ENCODE measurements around the gene ULK1.

ULK1 gene

DNA sequence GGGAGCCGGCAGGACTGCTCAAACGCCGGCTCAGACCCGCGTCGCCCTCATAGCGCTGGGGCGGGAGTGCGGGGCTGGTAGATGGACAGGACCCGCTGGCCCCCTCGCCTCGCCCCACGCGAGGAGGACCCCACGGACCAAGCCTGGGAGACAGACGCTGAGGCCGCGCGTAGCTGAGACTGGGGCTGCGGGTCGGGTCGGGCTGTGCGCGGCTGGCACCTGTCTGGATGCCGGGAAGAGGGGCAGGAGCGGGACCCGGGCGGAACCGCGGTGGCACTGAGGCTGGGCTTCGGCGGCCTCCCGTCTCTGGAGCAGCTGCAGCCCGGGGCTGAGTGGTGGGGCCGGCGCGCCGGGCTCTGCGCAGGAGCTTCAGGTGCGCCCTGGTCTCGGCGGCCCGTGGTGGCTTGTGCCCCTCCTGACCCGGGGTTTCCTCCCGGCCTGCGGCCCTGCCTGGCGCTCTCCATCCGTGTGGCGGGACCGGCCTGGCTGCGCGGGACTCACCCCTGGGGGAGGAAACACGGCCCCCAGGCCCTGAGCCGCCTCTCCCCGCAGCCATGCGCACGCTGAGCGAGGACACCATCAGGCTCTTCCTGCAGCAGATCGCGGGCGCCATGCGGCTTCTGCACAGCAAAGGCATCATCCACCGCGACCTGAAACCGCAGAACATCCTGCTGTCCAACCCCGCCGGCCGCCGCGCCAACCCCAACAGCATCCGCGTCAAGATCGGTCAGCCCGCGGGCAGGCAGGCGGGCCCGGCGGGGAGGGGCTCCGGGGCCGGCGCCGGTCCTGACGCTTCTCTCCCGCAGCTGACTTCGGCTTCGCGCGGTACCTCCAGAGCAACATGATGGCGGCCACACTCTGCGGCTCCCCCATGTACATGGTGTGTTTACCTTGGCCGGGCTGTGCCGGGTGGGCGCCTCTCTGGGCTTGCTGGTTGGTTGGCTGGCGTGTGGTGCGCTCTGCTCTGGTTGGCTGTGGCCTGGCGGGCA, 14.0 kb downstream of the ULK1 start:
- no peak for DNase-seq

DNA sequence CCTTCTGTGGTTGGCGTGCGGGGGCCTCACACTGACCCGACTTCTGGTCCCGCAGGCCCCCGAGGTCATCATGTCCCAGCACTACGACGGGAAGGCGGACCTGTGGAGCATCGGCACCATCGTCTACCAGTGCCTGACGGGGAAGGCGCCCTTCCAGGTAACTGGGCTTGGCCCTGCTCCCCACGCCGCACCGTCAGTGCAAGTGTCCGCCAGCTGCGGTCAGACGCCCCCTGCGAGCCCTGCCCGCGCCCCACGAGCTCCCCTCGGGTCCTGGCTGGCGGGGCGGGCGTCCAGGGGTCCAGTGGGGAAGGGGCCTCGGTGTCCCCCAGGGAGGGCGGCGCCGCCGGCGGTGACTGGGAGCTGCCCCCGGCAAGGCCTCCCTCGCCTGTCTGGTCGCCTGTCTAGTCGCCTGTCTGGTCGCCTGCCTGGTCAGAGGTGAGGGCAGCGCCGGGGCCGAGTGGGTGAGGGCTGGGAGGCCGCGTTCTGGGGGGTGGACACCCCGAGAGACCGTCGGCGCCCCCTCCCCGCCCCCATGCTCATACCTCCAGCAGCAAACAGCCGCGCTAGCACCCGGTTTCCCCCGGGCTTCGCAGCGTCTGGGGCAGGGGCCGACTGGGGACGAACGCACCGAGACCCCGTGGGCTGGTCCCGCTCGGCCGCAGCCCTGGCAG, 14.8 kb downstream of the ULK1 start:
- DNase-seq = no peak

DNA sequence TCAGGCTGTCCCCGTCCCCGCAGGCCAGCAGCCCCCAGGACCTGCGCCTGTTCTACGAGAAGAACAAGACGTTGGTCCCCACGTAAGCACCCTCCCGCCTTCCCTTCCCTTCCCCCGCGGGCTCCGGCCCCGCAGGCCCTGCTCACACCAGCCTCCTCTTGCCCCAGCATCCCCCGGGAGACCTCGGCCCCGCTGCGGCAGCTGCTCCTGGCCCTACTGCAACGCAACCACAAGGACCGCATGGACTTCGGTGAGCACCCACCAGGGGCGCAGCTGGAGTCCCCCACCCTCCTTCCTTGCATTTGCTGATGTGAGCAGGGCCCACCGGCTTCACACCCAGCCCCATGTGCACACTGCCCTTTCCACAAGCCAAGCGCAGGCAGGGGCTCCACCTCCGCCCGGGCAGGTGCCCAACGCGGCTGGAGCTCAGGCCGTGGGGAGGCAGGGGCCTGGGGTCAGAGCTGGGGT, 15.4 kb downstream of the ULK1 start:
- DNase-seq = no peak

DNA sequence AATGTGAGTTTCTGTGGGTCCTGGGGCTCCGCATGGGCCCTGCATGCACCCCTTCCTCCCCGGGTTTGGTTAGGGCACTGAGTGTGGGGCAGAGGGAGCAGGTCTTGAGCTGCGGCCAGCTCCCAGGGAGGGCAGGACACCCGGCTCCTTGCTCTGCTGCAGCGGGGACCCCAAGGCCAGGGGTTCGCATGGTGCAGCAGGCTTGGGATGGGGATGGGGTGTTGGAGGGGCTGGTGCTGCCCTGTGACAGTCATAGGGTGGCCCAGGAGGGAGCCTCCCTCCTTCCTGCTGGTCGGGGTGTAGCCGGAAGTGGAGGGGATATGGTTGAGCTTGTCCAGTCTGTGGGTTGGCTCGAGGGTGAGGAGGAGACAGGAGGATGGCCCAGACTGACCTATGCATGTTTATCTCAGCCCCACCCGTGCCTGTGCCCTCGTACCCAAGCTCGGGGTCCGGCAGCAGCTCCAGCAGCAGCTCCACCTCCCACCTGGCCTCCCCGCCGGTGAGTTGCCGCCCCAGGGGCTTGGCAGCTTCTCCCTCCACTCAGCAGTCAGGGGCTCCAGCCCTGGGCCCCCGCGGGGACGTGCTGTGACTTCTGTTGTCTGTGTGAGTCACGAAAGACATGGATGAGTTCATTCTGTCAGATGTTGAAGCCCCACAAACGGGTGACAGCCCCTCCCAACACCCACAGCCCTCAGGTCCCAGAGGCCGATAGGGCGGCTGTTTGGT, 16.0 kb downstream of the ULK1 start:
- no peak for DNase-seq

DNA sequence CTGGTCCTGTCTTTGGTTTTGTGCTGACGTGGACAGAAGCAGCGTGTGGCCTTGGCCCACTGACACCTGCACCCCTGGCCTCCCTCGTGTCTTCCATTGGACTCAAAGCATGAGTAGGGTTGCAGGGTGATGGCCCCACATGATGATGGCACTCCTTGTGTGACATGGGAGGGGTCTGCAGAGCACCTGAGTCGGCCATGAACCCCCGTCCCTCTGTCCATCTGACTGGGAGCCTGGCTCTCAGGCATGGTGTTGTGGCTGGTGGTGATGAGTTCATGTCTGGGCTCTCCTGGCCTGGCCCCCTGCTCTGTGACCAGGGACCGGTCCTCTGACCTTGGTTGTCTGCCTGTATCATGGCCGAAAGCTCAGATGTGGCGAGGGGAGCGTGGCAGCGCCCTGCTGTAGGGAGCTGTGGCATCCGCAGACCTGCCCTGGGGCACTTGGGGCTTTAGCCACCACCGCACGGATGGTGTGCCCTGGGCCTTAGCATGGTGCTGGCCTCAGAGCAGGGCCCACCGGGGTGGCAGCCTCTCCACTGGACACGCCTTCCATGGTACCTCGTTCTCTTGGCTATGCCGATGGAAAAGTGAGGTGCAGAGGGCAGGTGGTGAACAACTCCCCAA, 16.7 kb downstream of the ULK1 start:
- DNase-seq = no peak

DNA sequence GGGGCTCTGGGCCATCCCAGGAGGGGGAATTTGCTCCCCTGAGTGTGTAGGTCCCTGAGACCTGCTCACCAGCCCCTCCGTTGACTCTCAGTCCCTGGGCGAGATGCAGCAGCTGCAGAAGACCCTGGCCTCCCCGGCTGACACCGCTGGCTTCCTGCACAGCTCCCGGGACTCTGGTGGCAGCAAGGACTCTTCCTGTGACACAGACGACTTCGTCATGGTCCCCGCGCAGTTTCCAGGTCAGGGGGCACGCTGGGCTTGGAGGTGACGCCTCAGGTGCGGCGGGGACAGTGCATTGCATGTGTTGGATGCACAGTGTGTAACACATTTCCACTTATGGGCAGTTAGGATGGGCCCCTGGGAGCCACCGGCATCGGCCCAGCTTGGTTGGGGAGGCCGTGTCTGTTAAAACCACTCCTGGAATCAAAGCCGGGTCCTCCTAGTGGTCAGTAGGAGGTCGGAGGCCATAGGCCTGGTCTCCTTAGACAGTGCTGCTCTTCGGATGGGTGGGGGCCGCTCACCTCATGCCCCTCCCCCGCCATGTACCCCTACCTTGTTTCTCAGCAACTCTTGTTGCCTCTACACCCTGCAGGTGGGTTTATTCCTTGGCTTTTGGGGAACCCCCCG, 17.5 kb downstream of the ULK1 start:
- no peak for DNase-seq

DNA sequence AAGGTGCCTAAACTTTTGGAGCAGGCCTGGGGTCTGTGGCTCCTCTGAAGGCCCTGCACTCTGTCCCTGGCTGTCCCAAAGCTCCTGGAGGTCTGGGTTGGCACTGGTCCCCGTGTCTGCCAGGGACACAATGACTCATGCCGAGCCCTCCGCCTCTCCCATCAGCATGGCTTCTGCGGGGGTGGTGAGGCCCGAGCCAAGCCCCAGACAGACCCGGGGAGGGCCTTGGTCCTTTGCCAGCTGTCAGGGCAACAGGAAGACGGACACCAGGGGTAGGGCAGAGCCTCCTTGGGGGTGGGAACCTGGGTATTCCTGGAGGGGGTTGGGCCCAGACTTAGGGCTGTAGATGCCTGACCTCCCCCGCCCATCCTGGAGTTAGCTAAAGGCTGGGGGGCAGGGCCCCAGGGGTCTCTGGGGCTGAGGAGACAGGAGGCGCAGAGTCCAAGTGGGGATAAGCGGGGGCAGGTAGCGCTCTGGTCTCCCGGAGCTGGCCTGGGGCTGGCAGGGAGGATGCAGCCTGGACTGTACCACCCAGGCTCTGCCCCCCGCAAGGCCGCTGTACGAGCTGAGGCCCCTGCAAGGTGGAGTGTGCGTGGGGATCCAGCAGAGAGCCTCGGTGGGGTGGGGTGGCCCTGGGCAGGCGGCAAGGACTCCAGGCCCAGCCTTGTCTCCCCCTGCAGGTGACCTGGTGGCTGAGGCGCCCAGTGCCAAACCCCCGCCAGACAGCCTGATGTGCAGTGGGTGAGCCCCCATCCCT, 18.3 kb downstream of the ULK1 start:
- DNase-seq = no peak

DNA sequence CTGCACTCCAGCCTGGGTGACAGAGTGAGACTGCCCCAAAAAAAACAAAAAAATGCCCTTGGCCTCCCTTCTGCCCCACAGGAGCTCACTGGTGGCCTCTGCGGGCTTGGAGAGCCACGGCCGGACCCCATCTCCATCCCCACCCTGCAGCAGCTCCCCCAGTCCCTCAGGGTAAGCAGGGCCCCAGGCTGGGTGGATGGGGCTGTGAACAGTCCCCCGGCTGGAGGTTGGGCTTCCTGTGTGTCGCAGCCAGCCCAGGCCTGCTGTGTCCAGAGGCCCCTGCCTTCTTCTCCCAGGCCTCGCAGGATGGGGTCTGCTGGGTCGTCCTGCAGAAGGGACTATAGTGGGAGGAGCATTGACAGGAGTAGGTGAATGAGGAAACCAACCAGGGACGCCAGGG, 19.2 kb downstream of the ULK1 start:
- no peak for DNase-seq

DNA sequence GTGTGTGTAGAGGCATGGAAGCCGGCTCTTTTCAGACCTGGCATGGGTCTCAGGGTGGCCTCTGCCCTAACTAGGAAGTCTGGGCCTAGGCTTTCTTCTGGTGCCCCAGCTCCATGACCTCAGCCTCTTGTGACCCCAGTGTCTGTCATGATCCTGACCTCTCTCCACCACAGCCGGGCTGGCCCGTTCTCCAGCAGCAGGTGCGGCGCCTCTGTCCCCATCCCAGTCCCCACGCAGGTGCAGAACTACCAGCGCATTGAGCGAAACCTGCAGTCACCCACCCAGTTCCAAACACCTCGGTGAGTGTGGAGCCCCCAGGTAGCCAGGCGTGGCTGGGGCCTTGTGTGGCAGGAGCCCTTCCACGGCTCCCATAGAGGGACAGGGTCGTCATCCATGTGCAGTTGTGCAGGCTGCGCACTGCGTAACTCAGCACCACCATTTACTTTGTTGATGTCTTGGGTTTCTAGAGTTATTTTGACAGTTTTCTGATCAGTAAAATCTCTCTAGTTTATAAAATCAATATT, 19.8 kb downstream of the ULK1 start:
- DNase-seq = no peak

DNA sequence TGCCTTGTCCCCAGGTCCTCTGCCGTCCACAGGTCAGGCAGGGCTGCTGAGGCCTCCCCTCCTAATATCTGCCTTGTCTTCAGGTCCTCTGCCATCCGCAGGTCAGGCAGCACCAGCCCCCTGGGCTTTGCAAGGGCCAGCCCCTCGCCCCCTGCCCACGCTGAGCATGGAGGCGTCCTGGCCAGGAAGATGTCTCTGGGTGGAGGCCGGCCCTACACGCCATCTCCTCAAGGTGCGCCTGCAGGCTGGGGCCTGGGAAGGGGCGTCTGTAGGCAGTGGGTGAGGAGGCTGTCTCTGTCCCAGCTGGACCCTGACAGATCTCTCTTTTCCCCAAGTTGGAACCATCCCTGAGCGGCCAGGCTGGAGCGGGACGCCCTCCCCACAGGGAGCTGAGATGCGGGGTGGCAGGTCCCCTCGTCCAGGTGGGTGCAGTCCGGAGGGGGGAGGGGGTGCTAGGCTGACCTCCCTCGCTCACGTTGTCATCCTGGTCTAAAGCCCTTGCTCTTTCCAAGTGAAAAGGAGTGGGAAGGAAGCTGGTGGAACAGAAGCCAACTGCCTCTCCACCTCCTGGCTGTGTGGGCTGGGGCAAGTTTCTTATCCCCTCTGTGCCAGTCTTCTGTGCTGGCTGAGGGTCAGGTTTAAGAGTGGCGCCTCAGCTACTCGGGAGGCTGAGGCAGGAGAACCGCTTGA, 20.7 kb downstream of the ULK1 start:
- DNase-seq = no peak

DNA sequence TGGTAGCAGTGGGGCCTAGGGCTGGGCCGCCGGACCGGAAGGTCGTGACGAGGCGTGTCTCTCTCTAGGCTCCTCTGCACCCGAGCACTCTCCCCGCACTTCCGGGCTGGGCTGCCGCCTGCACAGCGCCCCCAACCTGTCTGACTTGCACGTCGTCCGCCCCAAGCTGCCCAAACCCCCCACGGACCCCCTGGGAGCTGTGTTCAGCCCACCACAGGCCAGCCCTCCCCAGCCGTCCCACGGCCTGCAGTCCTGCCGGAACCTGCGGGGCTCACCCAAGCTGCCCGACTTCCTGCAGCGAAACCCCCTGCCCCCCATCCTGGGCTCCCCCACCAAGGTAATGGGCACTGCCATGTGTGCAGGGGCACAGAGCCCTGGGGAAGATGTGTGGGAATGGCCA, 21.4 kb downstream of the ULK1 start:
- no peak for DNase-seq

DNA sequence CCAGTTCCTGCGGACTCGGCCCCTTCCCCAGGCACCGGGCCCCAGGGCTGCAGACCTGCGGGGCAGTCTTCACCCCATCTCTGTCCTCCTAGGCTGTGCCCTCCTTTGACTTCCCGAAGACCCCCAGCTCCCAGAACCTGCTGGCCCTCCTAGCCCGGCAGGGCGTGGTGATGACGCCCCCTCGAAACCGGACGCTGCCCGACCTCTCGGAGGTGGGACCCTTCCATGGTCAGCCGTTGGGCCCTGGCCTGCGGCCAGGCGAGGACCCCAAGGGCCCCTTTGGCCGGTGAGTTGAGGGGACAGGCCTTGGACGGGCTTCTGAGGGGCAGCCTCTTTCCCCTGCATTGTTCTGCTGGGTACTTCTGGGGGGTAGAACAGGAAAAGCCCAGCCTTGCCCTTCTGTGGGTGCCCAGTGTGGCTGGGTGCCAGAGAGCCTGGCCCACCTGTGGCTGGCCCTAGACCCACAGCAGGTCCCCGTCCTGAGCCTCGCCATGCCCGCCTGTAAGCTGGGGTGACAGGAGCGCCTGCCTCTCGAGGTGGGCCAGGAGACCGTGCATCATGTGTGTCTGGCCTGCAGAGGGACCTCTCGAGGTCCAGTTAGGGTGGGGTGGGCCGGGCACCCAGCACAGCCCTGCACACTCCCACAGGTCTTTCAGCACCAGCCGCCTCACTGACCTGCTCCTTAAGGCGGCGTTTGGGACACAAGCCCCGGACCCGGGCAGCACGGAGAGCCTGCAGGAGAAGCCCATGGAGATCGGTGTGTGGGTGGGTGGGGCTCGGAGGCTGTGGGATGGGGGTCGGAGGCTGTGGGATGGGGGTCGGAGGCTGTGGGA, 22.1 kb downstream of the ULK1 start:
- DNase-seq = no peak

DNA sequence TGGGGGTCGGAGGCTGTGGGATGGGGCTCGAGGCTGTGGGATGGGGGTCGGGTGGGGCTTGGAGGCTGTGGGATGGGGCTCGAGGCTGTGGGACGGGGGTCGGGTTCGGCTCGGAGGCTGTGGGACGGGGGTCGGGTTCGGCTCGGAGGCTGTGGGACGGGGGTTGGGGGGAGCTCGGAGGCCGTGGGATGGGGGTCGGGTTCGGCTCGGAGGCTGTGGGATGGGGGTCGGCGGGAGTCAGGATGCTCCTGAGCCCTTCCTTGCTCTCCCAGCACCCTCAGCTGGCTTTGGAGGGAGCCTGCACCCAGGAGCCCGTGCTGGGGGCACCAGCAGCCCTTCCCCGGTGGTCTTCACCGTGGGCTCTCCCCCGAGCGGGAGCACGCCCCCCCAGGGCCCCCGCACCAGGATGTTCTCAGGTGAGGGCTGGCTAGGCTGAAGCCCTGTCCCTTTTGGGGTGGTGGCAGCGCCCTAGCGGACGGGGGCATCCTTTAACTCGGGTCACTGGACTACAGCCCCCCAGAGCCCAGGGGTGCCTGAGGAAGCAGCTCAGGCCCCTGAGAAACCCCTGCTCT, 22.8 kb downstream of the ULK1 start:
- DNase-seq = no peak

DNA sequence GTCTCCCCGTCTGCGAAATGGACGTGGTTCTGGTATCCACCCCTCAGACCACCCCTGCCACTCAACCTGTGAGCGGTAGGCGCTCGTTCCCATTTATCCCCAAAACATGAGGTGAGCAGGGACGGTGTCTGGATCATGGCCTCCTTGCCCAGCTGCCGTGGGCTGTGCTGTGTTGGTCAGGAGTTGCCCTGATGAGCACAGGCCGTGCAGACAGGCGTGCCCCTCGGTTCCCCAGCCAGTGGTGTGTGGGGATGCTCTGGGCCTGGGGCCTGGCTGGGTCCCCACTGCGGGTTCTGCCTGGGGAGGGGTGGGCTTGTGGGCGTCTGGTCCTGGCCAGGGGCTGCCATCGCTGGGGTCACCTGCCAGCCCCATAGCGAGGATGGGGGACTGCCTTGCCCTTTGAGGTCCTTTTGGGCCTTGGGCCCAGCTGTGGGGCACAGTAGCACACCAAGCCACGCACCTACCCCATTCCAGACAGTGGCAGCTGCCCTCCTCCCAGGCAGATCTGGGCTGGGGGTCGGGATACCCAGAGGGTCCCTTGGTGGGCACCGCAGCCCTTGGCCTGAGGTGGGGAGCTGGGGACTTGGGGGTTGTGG, 23.4 kb downstream of the ULK1 start:
- no peak for DNase-seq

DNA sequence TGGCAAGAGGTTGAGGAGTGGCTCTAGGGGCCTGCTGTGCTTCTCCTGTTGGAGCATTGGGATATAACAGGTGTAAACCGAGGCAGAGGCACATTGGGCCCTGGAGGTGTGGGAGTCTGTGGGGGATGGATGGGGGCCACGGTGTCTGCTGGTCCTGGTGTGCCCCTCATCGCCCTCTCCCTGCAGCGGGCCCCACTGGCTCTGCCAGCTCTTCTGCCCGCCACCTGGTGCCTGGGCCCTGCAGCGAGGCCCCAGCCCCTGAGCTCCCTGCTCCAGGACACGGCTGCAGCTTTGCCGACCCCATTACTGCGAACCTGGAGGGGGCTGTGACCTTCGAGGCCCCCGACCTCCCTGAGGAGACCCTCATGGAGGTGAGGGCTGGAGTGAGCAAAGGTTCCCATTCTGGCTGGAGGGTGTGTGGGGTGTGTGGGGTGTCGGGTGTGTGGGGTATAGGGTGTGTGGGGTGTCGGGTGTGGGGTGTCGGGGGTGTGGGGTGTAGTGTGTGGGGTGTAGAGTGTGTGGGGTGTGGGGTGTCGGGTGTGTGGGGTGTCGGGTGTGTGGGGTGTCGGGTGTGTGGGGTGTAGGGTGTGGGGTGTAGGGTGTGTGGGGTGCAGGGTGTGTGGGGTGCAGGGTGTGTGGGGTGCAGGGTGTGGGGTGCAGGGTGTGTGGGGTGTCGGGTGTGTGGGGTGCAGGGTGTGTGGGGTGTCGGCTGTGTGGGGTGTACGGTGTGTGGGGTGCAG, 24.1 kb downstream of the ULK1 start:
- DNase-seq = no peak

DNA sequence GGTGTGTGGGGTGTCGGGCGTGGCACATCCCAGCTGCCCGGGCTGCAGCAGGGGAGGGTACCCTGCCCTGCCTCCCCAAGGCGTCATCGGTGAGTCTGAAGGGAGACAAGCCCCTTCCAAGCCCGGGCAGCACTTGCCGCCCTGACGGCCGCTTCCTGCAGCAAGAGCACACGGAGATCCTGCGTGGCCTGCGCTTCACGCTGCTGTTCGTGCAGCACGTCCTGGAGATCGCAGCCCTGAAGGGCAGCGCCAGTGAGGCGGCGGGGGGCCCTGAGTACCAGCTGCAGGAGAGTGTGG, 24.6 kb downstream of the ULK1 start:
- no peak for DNase-seq

DNA sequence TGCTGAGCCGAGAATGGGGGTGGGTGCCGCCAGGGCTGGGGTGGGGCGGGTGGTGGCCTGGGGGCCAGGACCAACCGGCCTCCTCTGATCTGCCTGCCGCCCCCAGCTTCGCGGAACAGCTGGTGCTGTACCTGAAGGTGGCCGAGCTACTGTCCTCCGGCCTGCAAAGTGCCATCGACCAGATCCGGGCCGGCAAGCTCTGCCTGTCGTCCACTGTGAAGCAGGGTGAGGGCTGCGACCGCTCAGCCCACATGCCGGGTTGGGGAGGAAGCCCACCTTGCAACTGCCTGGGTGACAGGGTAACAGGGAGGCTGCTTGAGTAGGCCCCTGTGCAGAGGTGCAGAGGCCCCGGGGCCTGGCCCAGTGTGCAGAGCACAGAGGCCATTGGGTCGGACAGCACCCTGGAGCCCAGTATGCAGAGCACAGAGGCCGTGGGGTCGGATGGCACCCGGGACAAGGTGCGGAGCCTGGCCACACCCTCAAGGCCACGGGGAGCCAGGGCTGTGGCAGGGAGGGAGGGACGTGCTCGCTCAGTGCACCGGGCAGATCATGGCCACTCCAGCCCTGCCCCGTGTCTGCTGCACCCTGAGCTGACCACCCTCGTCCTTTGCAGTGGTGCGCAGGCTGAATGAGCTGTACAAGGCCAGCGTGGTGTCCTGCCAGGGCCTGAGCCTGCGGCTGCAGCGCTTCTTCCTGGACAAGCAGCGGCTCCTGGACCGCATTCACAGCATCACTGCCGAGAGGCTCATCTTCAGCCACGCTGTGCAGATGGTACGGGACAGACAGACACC, 25.1 kb downstream of the ULK1 start:
- no peak for DNase-seq

Data from right kidney (tissue), 1 donor.